H1 (cell line): Measurements from ENCODE around the gene SMIM1. TPM values are rescaled to one million over a fixed set of nuclear protein-coding genes. Genes with fewer than 3 reads are reported as not detected.

Source experiments
- EZH2 ChIP-seq: fragments of 200-600 bp; sonication (generic); IDR thresholded peaks from 2 replicates; pipeline ENCODE4 v1.7.1; 2012; ENCODE audit warnings: low read depth, mild to moderate bottlenecking, moderate library complexity, low read length, inconsistent platforms; ENCODE audit not compliant: severe bottlenecking
- SIX5 ChIP-seq: IDR thresholded peaks from 2 replicates; pipeline ENCODE4 v1.6.1; 2011; ENCODE audit warnings: mild to moderate bottlenecking, low read depth, low read length
- polyA plus RNA-seq, 7 experiments: library from polyadenylated mRNA; depleted of rRNA in 3 of 7; stranded (reverse) in 5 of 7; unstranded in 2 of 7; fragments of >200 nt in 5 of 7; fragments of 200-250 nt in 2 of 7; gene quantifications; 1 replicate in 5 of 7; 2 replicates in 1 of 7; 4 replicates in 1 of 7; pipeline versions ENCODE4 v1.2.1 to v1.2.3, GENCODE V29; 2011 to 2013; ENCODE audit warnings: missing spikeins in 2 of 7, mixed read lengths in 2 of 7
- total RNA-seq: library from RNA; stranded (reverse); fragmentation: NEBNext Ultra II Directional; extraction: Animal tissue kit (Norgen Biotek cat#: 25700); gene quantifications from 2 replicates; pipeline ENCODE4 v1.2.1, GENCODE V29; 2021

The SMIM1 gene
- total and polyA plus RNA-seq, 2 of the 8 experiments (the other 6 are each of a cell fraction or from before 2014, with no cell fraction given), result 7.7 to 9.7 TPM

DNA sequence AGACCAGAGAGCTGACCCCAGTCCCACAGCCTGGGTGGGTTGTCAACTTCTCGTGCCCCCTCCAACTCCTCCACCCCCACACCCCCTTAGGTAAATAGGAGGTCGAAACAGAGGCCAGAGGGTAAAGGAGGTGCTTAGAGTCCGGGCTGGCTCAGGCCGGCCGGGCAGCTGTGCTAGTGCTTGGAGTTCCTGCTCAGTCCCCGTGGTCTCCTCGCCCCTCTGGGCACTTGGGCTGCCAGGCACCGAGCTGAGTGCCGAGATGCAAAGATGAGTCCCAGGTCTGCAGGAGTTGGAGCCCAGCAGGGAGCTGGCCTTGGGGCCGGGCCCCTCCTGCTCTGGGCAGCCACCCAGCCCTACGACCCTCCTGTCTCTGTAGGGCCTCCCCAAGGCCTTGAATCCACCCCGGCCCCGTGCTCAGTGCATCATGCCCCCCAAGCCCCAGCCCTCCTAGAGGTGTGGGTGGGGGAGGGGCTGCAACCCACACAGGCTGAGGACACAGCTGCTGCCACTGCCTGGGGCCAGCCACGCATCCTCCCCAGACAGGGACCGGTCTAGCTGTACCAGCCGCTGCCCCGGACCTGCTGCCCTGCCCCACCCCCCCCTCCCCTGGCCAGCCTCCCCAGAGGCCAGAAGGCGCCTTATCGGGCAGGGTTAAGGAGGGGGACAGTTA lies 1.9 kb downstream of the SMIM1 start (continued):
- TF ChIP-seq SIX5 (no peak), EZH2 (no peak)
- TF ChIP-seq, all 59 proteins: peak for 0
